Suprapubic skin (tissue), 3 donors: Measurements from ENCODE around the gene RARS1.

Source experiments
- CTCF ChIP-seq, 2 donors: fragments of 200-600 bp in 1 of 2; fragments of 450-650 bp in 1 of 2; sonication (generic) in 1 of 2; IDR thresholded peaks; one replicate each; pipeline ENCODE4 v1.5.1; 2016 to 2019; ENCODE audit warnings: antibody characterized with exemption in 2 of 2, mild to moderate bottlenecking in 1 of 2, moderate library complexity in 1 of 2
- POLR2AphosphoS5 ChIP-seq, 3 donors: sonication (generic); formaldehyde crosslinking; IDR thresholded peaks; one replicate each; pipeline ENCODE4 v1.6.1; 2017; ENCODE audit warnings: antibody characterized with exemption in 3 of 3

GRCh38 chr5:168563959-168564358, 77.7 kb downstream of the RARS1 start:
- TF ChIP-seq CTCF (IDR thresholded peaks at IDR 0.05) (no peak), POLR2AphosphoS5 (IDR thresholded peaks at IDR 0.05) (no peak)
